ENCODE data around the gene C21orf58. TPM values are rescaled to one million over a fixed set of nuclear protein-coding genes. Genes with fewer than 3 reads are reported as not detected.

Gene C21orf58
- total RNA-seq, 1 experiment from 2014 or later = 17.2 TPM

GRCh38 chr21:46264046-46264689 is 59.5 kb downstream of the C21orf58 start:
- DNase-seq (ENCODE audit: low spot score) = no peak

- no peak for DNase-seq (ENCODE audit: low spot score)
Observed at GRCh38 chr21:46256501-46256994, 67.1 kb downstream of the C21orf58 start.

- DNase-seq (ENCODE audit: low spot score) = no peak
Observed at GRCh38 chr21:46255758-46256337, 67.8 kb downstream of the C21orf58 start.

- no peak for DNase-seq (ENCODE audit: low spot score)
Observed at GRCh38 chr21:46255166-46255565, 68.5 kb downstream of the C21orf58 start.

GRCh38 chr21:46254208-46254975 is 69.3 kb downstream of the C21orf58 start:
- no peak for DNase-seq (ENCODE audit: low spot score)

- no peak for DNase-seq (ENCODE audit: low spot score)
Observed at GRCh38 chr21:46253610-46254124, 70.0 kb downstream of the C21orf58 start.

- no peak for DNase-seq (ENCODE audit: low spot score)
Observed at GRCh38 chr21:46252840-46253239, 70.8 kb downstream of the C21orf58 start.

Other genes with a start within 250 kb of the C21orf58 start
- gene COL6A2, start 225.8 kb downstream of the C21orf58 start, total RNA-seq (2014; rRNA removed; shearing (Covaris generic)) = not detected in 2 replicates
- gene FTCD, start 168.3 kb downstream of the C21orf58 start, total RNA-seq (2014; rRNA removed; shearing (Covaris generic)) = 0.33 TPM in 1 of 2 replicates, not detected in the other
- gene SPATC1L, start 139.4 kb downstream of the C21orf58 start, total RNA-seq (2014; rRNA removed; shearing (Covaris generic)) = 8.3 and 12.7 TPM in 2 replicates
- gene LSS, start 95.1 kb downstream of the C21orf58 start, total RNA-seq (2014; rRNA removed; shearing (Covaris generic)) = 95.6 and 109 TPM in 2 replicates
- 75.9 and 115 TPM in 2 replicates for gene MCM3AP, start 38.3 kb downstream of the C21orf58 start, total RNA-seq (2014; rRNA removed; shearing (Covaris generic))
- gene YBEY, start 37.5 kb downstream of the C21orf58 start, total RNA-seq (2014; rRNA removed; shearing (Covaris generic)) = 9.4 and 10.5 TPM in 2 replicates
- gene PCNT, start 286 bp upstream of the C21orf58 start, total RNA-seq (2014; rRNA removed; shearing (Covaris generic)) = 33.9 and 51.3 TPM in 2 replicates
- gene DIP2A, start 135.0 kb upstream of the C21orf58 start, total RNA-seq (2014; rRNA removed; shearing (Covaris generic)) = 15.2 and 17.8 TPM in 2 replicates